Psoas muscle (tissue), 8 donors: ENCODE results near the gene LYRM9. TPM values are rescaled to one million over a fixed set of nuclear protein-coding genes. Genes with fewer than 3 reads are reported as not detected.
"Not testable (repeated sequence)": the region's sequence is repeated elsewhere in the genome, so short reads cannot be mapped to it uniquely, and the experiment has no call there.

Experiments
- ATAC-seq, 4 donors: fragments of 200-7000 bp; cut with Tn5 transposase; one replicate each; pipeline ENCODE4 v1.9.1; 2020; ENCODE audit warnings: moderate library complexity in 3 of 4, mild to moderate bottlenecking in 2 of 4
- DNase-seq, 2 donors: peaks; one replicate each; pipeline ENCODE4 v3.0.0-alpha.2; 2020
- H3K27ac ChIP-seq: fragments of 200-600 bp; one replicate; pipeline ENCODE4 v1.8.0; 2022
- H3K27me3 ChIP-seq, 3 donors: fragments of 200-600 bp in 1 of 3; one replicate each; pipeline versions ENCODE4 v1.6.1 to v1.8.0; 2013 to 2022; ENCODE audit warnings: low read length in 2 of 3, mild to moderate bottlenecking in 2 of 3, moderate library complexity in 1 of 3; ENCODE audit not compliant: insufficient read depth in 3 of 3
- H3K36me3 ChIP-seq, 2 donors: fragments of 200-600 bp in 1 of 2; one replicate each; pipeline versions ENCODE4 v1.6.1 to v1.8.0; 2013 to 2022; ENCODE audit warnings: low read depth in 1 of 2, mild to moderate bottlenecking in 1 of 2, moderate library complexity in 1 of 2; ENCODE audit not compliant: insufficient read depth in 1 of 2
- H3K4me1 ChIP-seq: fragments of 200-600 bp; one replicate; pipeline ENCODE4 v1.8.0; 2022
- H3K4me3 ChIP-seq: fragments of 200-600 bp; one replicate; pipeline ENCODE4 v1.8.0; 2022; ENCODE audit warnings: mild to moderate bottlenecking
- H3K9me3 ChIP-seq: fragments of 200-600 bp; one replicate; pipeline ENCODE4 v1.8.0; 2022
- WGBS, 3 donors: extraction: QIAGEN DNeasy Blood & Tissue Kit; methylation state at CpG; one replicate each; pipeline versions ENCODE4 v1.1.6 to v1.1.7; 2013; 5-methylcytosine and 5-hydroxymethylcytosine counted together
- intact Hi-C, 2 donors: fragments of 100-400 bp; cut with DNase I; formaldehyde crosslinking; loops; one replicate each; pipeline versions ENCODE4 v1.11.0 to v1.14.2; 2022
- polyA plus RNA-seq, 3 donors: library from polyadenylated mRNA; stranded (reverse); fragments of 200-250 nt; gene quantifications; one replicate each; pipeline ENCODE4 v1.2.3, GENCODE V29; 2013
- total RNA-seq, 4 donors: library from RNA; stranded (reverse); fragmentation: NEBNext Ultra II Directional in 2 of 4; extraction: Animal tissue kit (Norgen Biotek cat#: 25700) in 2 of 4; gene quantifications; one replicate each; pipeline versions ENCODE4 v1.2.1 to v1.2.4, GENCODE V29; 2021 to 2023
- TF ChIP-seq, protein P1 (sequence below): fragments of 200-600 bp; IDR thresholded peaks from one replicate; pipeline ENCODE4 v1.8.0; 2022; ENCODE audit warnings: antibody characterized with exemption
- donor health status: healthy with polysubstance abuse.
- donor health status: DM: no; HTN: no; CAD: no; lungs with moderate emphysema.
- donor health status: Bipolar disorder and iron deficiency.
- donor health status: healthy.
- donor health status: DM: yes; HTN: yes; CAD: no.
- donor health status: DM: no; HTN: no; CAD: no.
- donor health status: DM: no; HTN: no; CAD: no.
- donor health status: DM: yes; HTN: yes; CAD: no.

LYRM9 gene
- total and polyA plus RNA-seq, 7 donors = 4.5 to 11.3 (median 5.8) TPM

DNA sequence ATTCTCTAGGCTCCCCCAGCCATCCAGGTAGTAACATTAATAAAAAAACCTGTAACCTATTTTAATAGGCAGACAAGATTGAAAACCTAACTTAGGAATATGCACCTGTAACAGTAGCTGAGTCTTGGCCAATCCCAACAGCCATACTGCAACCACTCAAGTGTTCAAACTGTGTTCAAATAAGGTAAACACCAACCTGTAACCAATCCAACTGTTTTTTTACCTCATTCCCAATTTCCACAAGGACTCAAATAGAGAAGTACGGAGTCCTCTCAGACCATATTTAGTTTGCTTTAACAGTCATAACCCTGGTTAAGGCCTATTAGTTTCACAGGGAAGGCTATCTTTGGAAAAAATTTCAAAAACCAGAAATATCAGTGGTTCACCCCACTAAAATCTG lies 52.5 kb downstream of the LYRM9 start:
- H3K4me1 ChIP-seq = no peaks in the 10 kb centered on the region
- H3K4me3 ChIP-seq = no peak overlapping the region
- intact Hi-C loops = no loop called here
- H3K27ac ChIP-seq = no peak overlapping the region
- H3K9me3 ChIP-seq = no peaks in the 10 kb centered on the region
- no peaks in the 10 kb centered on the region for H3K36me3 ChIP-seq
- WGBS, 3 donors = 94 to 99% (median 94%) methylated on average over 1 of the region's 1 CpG
- DNase-seq (no peak), ATAC-seq (no peak)
- TF ChIP-seq, protein P1, sequence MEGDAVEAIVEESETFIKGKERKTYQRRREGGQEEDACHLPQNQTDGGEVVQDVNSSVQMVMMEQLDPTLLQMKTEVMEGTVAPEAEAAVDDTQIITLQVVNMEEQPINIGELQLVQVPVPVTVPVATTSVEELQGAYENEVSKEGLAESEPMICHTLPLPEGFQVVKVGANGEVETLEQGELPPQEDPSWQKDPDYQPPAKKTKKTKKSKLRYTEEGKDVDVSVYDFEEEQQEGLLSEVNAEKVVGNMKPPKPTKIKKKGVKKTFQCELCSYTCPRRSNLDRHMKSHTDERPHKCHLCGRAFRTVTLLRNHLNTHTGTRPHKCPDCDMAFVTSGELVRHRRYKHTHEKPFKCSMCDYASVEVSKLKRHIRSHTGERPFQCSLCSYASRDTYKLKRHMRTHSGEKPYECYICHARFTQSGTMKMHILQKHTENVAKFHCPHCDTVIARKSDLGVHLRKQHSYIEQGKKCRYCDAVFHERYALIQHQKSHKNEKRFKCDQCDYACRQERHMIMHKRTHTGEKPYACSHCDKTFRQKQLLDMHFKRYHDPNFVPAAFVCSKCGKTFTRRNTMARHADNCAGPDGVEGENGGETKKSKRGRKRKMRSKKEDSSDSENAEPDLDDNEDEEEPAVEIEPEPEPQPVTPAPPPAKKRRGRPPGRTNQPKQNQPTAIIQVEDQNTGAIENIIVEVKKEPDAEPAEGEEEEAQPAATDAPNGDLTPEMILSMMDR = no peak
- no peaks in the 10 kb centered on the region for H3K27me3 ChIP-seq

DNA sequence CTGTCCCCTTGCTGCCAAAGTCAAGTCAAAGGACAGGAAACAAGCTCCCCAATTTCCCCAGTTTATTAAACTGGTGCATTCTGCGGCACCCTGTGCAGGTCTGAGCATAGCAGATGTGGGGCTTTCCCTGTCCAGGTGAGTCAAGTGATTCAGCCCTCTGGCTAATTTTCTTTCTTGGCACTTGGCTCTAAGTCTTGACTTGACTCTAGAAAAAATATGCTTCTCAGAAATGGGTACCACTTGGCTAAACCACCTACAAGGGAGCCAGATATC lies 52.8 kb downstream of the LYRM9 start:
- H3K9me3 ChIP-seq, H3K36me3 ChIP-seq, ATAC-seq, H3K4me3 ChIP-seq, H3K27me3 ChIP-seq, H3K27ac ChIP-seq, intact Hi-C loops, H3K4me1 ChIP-seq, DNase-seq: not testable (repeated sequence)
- no CpG with 5 or more reads among the region's 1 CpG for WGBS, 3 donors

DNA sequence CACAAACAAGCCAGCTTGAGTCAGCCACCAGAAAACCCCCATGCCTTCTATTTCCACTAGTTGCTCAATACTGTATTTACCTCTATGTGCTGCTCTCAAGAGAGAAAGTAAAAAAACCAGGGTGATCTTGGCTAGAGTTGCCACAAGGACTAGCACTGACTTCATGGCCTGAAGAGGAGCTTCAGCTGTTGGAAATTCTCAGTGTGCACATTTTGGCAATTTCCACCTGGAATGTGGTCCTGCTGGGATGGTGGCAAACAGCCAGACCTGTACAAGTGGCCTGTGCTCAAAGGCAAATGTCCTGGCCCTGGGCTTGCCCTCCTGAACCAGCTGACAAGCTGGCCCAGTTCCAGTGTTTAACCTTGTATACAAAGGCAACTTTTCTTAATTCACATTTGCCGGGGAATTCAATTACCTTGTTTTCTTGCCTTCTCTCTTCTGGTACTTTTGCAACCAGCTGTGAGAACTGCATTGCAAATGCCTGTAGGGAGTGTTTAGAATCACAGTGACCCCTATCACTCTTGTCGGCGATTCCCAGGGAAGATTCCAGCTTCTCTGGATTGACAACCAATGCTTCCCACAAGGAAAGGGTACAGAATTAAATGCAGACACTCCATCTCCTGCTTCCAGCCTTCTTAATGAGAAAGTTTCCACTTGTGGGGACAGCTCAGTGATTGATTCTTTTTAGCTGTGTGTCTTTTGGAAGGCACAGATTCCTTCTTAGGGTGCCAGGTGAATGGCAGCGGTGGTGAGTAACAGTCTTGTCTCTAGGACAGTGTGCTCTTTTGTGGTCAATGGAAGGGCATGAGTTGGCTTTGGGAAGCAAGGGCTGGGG lies 53.4 kb downstream of the LYRM9 start:
- DNase-seq, intact Hi-C loops, H3K4me1 ChIP-seq, H3K4me3 ChIP-seq, H3K9me3 ChIP-seq, H3K36me3 ChIP-seq, H3K27ac ChIP-seq, H3K27me3 ChIP-seq: not testable (repeated sequence)
- WGBS, 3 donors = 10 to 19% (median 17%) methylated on average over 1 of the region's 4 CpGs
- ATAC-seq = peak in 1 of 4 donors; percentile 61

DNA sequence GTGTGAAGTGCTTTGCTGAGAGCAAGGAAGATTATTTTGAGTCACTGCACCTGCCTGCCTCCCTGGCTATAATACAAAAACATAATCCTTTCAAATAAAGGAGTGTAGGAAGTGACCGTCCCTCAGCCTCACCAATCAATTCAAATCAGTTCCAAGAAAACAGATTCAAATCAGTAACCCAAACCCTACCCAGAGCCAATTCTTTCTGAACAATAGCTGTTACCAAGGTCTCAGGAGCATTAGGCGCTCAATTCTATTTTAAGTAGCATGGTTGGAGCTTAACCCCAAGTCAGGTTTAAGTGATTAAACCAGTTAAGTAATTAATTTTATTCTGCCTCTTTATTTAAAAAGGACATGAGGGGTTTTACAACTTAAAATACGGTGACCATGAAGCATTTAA lies 54.6 kb downstream of the LYRM9 start:
- H3K4me1 ChIP-seq, H3K36me3 ChIP-seq, intact Hi-C loops, DNase-seq, H3K4me3 ChIP-seq, ATAC-seq, H3K27me3 ChIP-seq, H3K9me3 ChIP-seq, H3K27ac ChIP-seq: not testable (repeated sequence)
- 51 to 69% (median 60%) methylated on average over 2 of the region's 3 CpGs for WGBS, 3 donors

DNA sequence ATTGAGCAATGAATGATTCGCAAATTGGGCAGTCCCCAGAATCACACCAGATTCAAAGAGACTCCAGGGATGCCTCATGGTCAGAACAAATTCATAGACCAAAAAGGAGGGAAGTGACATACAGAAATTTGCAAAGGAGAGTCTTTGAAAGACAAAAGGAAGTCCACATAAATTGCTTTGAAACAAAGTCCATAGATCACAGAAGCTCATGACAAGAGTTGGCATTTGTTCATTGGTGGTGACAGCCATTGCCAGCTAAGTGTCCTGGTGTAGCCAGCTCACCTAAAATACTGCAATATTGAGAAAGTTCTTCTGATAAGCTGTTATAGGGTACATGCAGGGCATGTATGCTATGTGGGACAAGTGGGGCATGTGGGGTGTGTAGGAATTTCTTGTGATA lies 55.4 kb downstream of the LYRM9 start:
- H3K27ac ChIP-seq, H3K4me1 ChIP-seq, H3K9me3 ChIP-seq, DNase-seq, ATAC-seq, intact Hi-C loops, H3K4me3 ChIP-seq, H3K36me3 ChIP-seq, H3K27me3 ChIP-seq: not testable (repeated sequence)
- 91 to 100% (median 100%) methylated on average over 1 of the region's 1 CpG for WGBS, 3 donors

DNA sequence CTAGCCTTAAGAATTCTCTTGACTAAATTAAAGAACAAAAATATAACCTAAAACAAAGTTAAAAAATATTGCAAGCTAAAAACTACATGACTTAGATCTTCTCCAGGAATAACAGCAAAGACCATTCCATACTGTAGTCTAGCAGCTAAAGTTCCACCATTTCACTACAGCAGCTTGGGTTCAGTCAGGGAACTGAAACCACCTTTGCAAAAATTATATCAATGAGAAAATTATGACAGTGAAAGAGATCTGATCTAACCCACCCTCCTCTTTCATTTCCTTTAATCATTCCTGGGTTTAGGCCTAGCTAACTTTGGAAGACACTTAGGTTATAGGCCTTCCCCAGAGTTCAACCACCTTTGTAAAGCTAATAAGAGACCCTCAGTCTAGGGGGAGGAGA lies 56.5 kb downstream of the LYRM9 start:
- Histone ChIP-seq H3K9me3 (no peaks in the 10 kb centered on the region), H3K27me3 (no peaks in the 10 kb centered on the region), H3K4me3 (no peak overlapping the region), H3K4me1 (no peaks in the 10 kb centered on the region), H3K27ac (no peak overlapping the region), H3K36me3 (no peaks in the 10 kb centered on the region)
- ATAC-seq = no peak
- no peak for DNase-seq
- intact Hi-C loops = no loop called here
- TF ChIP-seq, protein P1 = no peak

DNA sequence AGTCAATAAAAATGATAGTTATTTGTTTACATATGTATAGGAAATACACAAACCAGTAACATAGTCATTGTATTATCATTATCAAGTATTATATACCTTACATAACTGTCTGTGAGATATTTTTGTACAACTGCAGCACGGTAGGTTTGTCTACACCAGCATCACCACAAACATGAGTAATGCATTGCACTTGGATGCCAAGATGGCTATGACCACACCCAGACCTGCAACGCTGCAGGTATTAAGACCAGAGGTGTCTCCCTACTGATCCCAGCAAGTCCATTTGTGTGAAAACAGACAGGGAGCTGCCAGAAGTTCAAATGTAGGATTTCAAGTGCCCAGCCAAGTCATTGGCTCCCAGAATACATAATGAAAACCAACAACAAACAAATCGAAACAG lies 58.6 kb downstream of the LYRM9 start:
- Histone ChIP-seq H3K9me3 (no peaks in the 10 kb centered on the region), H3K4me3 (no peak overlapping the region), H3K4me1 (no peaks in the 10 kb centered on the region), H3K27ac (no peak overlapping the region), H3K36me3 (no peaks in the 10 kb centered on the region), H3K27me3 (no peaks in the 10 kb centered on the region)
- intact Hi-C loops = no loop called here
- DNase-seq = no peak
- TF ChIP-seq, protein P1 = no peak
- 86 to 93% (median 91%) methylated on average over 3 of the region's 3 CpGs for WGBS, 3 donors
- no peak for ATAC-seq
